ENCODE data around the gene STAT6. TPM values are rescaled to one million over a fixed set of nuclear protein-coding genes. Genes with fewer than 3 reads are reported as not detected.

STAT6 gene
- total RNA-seq, 1 donor from 2014 or later, result 12.9 TPM

DNA sequence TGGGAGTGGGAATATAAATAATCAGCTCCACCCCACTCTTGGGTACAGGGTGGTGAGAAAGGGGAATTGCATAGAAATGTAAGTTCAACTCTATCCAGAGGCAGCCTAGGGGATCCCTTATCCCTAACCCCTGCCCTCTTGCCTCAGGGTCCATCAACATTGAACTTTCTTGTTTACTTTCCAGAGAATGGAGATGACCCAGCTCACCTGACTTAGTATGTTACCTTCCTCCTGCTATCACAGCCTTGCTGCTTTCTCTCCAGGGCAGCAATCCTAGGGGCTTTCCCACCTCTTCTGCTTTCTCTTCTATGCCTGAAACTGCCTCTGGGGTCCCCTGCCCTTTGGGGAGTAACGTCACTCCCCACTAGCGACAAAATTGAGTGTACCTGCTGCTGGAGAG lies 19.8 kb upstream of the STAT6 start:
- H4K20me1 ChIP-seq (ENCODE audit: low read depth), result peaks cover 66% of the 10 kb centered on the region
- H3K4me1 Mint-ChIP-seq, result peaks cover 69% of the 10 kb centered on the region

DNA sequence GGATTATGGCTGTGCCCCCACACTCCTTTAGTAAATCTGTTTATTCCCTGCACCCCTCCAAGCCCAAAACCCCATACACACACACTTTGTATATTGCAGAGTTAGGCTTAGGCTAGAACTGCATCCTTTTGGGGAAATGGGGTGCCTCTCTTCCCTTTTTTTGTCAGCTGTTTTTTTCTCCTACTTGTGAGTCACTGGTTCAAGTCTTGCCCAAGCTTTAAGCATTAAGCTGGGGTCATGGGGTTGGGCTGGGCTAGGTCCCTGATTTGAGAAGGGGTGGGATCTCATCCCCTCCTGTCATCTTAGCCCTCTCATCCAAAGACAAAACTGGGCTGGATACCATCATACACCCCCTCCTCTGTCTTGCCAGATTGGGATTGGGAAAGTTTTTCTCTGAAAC lies 18.7 kb upstream of the STAT6 start:
- Histone ChIP-seq H2AFZ (replicated peaks) (no peak overlapping the region), H3K27ac (no peak overlapping the region), H3K79me2 (ENCODE audit: low read depth) (peaks cover 64% of the 10 kb centered on the region), H3K4me2 (peak overlapping the region; percentile 87), H4K20me1 (ENCODE audit: low read depth) (peaks cover 55% of the 10 kb centered on the region), H3K9me3 (ENCODE audit: low read depth) (no peaks in the 10 kb centered on the region), H3K4me1 (peaks cover 39% of the 10 kb centered on the region), H3F3A (ENCODE audit: low read depth) (peaks cover 35% of the 10 kb centered on the region), H3K27me3 (no peaks in the 10 kb centered on the region), H3K36me3 (no peaks in the 10 kb centered on the region), H3K9ac (no peak overlapping the region), H3K4me3 (peak overlapping the region; percentile 74)
- TF ChIP-seq EZH2phosphoT487 (IDR thresholded peaks at IDR 0.05) (no peak), EZH2 (IDR thresholded peaks at IDR 0.05) (no peak)
- TF ChIP-seq, protein P1, sequence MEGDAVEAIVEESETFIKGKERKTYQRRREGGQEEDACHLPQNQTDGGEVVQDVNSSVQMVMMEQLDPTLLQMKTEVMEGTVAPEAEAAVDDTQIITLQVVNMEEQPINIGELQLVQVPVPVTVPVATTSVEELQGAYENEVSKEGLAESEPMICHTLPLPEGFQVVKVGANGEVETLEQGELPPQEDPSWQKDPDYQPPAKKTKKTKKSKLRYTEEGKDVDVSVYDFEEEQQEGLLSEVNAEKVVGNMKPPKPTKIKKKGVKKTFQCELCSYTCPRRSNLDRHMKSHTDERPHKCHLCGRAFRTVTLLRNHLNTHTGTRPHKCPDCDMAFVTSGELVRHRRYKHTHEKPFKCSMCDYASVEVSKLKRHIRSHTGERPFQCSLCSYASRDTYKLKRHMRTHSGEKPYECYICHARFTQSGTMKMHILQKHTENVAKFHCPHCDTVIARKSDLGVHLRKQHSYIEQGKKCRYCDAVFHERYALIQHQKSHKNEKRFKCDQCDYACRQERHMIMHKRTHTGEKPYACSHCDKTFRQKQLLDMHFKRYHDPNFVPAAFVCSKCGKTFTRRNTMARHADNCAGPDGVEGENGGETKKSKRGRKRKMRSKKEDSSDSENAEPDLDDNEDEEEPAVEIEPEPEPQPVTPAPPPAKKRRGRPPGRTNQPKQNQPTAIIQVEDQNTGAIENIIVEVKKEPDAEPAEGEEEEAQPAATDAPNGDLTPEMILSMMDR (IDR thresholded peaks at IDR 0.05), result no peak
- Mint-ChIP-seq H3K4me1 (peaks cover 58% of the 10 kb centered on the region), H3K9me3 (no peaks in the 10 kb centered on the region), H3K27me3 (ENCODE audit: insufficient read depth, low read depth) (peaks cover 8% of the 10 kb centered on the region), H3K36me3 (no peaks in the 10 kb centered on the region), H3K4me3 (peak overlapping the region; percentile 93), H3K27ac (peak overlapping the region; percentile 77)
- no peak for DNase-seq (ENCODE audit: low spot score)

More for the DNA sequence above, 19.8 kb upstream of the STAT6 start:
- no peaks in the 10 kb centered on the region for H3K36me3 Mint-ChIP-seq
- peak overlapping the region; percentile 87 for H3K4me2 ChIP-seq
- H3K9me3 ChIP-seq (ENCODE audit: low read depth), result no peaks in the 10 kb centered on the region
- no peak overlapping the region for H3K27ac ChIP-seq
- H3K79me2 ChIP-seq (ENCODE audit: low read depth), result peaks cover 74% of the 10 kb centered on the region
- TF ChIP-seq, protein P1 (IDR thresholded peaks at IDR 0.05), result no peak
- TF ChIP-seq EZH2 (IDR thresholded peaks at IDR 0.05), result no peak
- TF ChIP-seq EZH2phosphoT487 (IDR thresholded peaks at IDR 0.05), result no peak
- DNase-seq (ENCODE audit: low spot score), result no peak
- H3K4me3 Mint-ChIP-seq, result peak overlapping the region; percentile 66
- H3K4me3 ChIP-seq, result no peak overlapping the region
- peaks cover 43% of the 10 kb centered on the region for H3F3A ChIP-seq (ENCODE audit: low read depth)
- H3K27ac Mint-ChIP-seq, result no peak overlapping the region
- H3K27me3 Mint-ChIP-seq (ENCODE audit: insufficient read depth, low read depth), result peaks cover 5% of the 10 kb centered on the region
- no peak overlapping the region for H3K9ac ChIP-seq
- no peaks in the 10 kb centered on the region for H3K27me3 ChIP-seq
- peaks cover 49% of the 10 kb centered on the region for H3K4me1 ChIP-seq
- no peaks in the 10 kb centered on the region for H3K36me3 ChIP-seq
- H3K9me3 Mint-ChIP-seq, result no peaks in the 10 kb centered on the region
- no peak overlapping the region for H2AFZ ChIP-seq (replicated peaks)

DNA sequence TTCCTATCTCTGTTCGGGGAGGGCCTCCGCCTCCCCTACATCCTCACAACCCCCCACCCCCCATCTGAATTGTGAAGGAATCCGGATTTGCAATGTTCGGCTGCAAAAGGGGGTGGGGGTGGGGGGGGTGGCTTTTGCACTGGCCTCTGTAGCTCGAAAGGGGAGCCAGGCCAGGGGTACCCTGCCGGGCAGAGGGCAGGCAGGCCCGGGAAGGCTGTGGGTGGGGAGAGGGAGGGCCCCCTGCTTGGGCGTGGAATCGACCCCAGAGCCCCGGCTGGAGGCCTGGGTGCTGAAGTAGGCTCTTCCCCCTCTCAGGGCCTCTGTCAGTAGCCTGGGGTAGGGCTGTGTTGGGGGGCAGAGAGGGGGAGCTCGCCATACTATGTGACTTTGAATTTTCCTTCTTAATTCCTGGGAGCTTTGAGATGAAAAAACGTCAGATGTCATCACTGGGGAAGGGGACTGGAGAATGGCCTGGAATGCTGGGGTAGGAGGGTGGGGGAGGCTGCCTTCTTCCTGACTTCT lies 18.2 kb upstream of the STAT6 start:
- H3K4me3 ChIP-seq, result peak overlapping the region; percentile 74
- H3K27ac Mint-ChIP-seq, result peak overlapping the region; percentile 77
- peak overlapping the region; percentile 65 for H3K9ac ChIP-seq
- peak overlapping the region; percentile 93 for H3K4me3 Mint-ChIP-seq
- no peaks in the 10 kb centered on the region for H3K36me3 ChIP-seq
- H3K27ac ChIP-seq, result no peak overlapping the region
- TF ChIP-seq, protein P1 (IDR thresholded peaks at IDR 0.05), result no peak
- peaks cover 30% of the 10 kb centered on the region for H3F3A ChIP-seq (ENCODE audit: low read depth)
- H3K4me1 ChIP-seq, result peaks cover 38% of the 10 kb centered on the region
- H3K79me2 ChIP-seq (ENCODE audit: low read depth), result peaks cover 60% of the 10 kb centered on the region
- peaks cover 50% of the 10 kb centered on the region for H4K20me1 ChIP-seq (ENCODE audit: low read depth)
- peak overlapping the region; percentile 87 for H3K4me2 ChIP-seq
- no peaks in the 10 kb centered on the region for H3K27me3 ChIP-seq
- H3K36me3 Mint-ChIP-seq, result no peaks in the 10 kb centered on the region
- no peak overlapping the region for H2AFZ ChIP-seq (replicated peaks)
- no peaks in the 10 kb centered on the region for H3K9me3 ChIP-seq (ENCODE audit: low read depth)
- DNase-seq (ENCODE audit: low spot score), result peak; percentile 39
- H3K27me3 Mint-ChIP-seq (ENCODE audit: insufficient read depth, low read depth), result peaks cover 13% of the 10 kb centered on the region
- no peaks in the 10 kb centered on the region for H3K9me3 Mint-ChIP-seq
- H3K4me1 Mint-ChIP-seq, result peaks cover 54% of the 10 kb centered on the region

Measured in neural progenitor cell (in vitro differentiated cells).